K562 (cell line): ENCODE measurements around the gene KCNH2. TPM values are rescaled to one million over a fixed set of nuclear protein-coding genes. Genes with fewer than 3 reads are reported as not detected.

Experiments used
- ATAC-seq: fragments of 200-7000 bp; cut with Tn5 transposase; 3 replicates; pipeline ENCODE4 v1.9.1; 2020; ENCODE audit warnings: moderate library complexity
- BruUV-seq: library from RNA; stranded (reverse); fragments of 400-500 nt; replicated peaks from 2 replicates; lab custom pipeline; 2021; lab: Mats Ljungman, UMichigan
- CTCF ChIA-PET: fragments of 300-600 bp; formaldehyde crosslinking; extraction: SDS; loops from one replicate; lab custom pipeline; 2021; ENCODE audit warnings: low intra/inter-chr PET ratio; lab: Yijun Ruan, JAX
- POLR2A ChIA-PET: fragments of 300-600, 350-650 bp; sonication (Branson Sonifier 250); formaldehyde crosslinking; extraction: SDS; loops from one replicate; lab custom pipeline; 2021; ENCODE audit warnings: antibody characterized with exemption, inconsistent platforms; lab: Yijun Ruan, JAX
- DNase-seq, 4 experiments: peaks; one replicate each; pipeline versions ENCODE4 v3.0.0 to v3.0.0-alpha.2; 2011 to 2018; ENCODE audit warnings: low spot score in 3 of 4, mixed read lengths in 3 of 4; ENCODE audit errors: extremely low read depth in 1 of 4
- FAIRE-seq: peaks from 2 replicates; lab custom pipeline; 2011; peaks lifted over from hg19 to GRCh38; lab: Jason Lieb, UNC
- H2AFZ ChIP-seq: 2 replicates; pipeline ENCODE4 v1.6.0; 2011; ENCODE audit warnings: low read depth, low read length, control low read depth, inconsistent platforms
- H3K27ac ChIP-seq: fragments of 200-600 bp; 3 replicates; pipeline ENCODE4 v1.8.0; 2011; ENCODE audit warnings: low read depth, mild to moderate bottlenecking, control low read depth, inconsistent platforms, low read length, moderate library complexity, mixed read lengths; ENCODE audit errors: extremely low read depth
- H3K27me3 ChIP-seq, 2 experiments: fragments of 300-600 bp in 1 of 2; 2 replicates in 1 of 2; 3 replicates in 1 of 2; pipeline versions ENCODE4 v1.6.0 to v1.8.0; 2011; ENCODE audit warnings: inconsistent platforms in 2 of 2, low read length in 2 of 2, mild to moderate bottlenecking in 1 of 2, mixed read lengths in 1 of 2, moderate library complexity in 1 of 2; ENCODE audit not compliant: control insufficient read depth in 2 of 2, insufficient read depth in 2 of 2
- H3K36me3 ChIP-seq: fragments of 300-600 bp; 3 replicates; pipeline ENCODE4 v1.8.0; 2011; ENCODE audit warnings: mild to moderate bottlenecking, low read length, inconsistent platforms; ENCODE audit not compliant: control insufficient read depth, insufficient read depth
- H3K4me1 ChIP-seq, 2 experiments: fragments of 200-600 bp in 1 of 2; replicated peaks in 1 of 2; 2 replicates in 1 of 2; 3 replicates in 1 of 2; pipeline versions ENCODE4 v1.5.1 to v1.8.0; 2011; ENCODE audit warnings: inconsistent platforms in 2 of 2, low read length in 2 of 2, mild to moderate bottlenecking in 1 of 2, mixed read lengths in 1 of 2, moderate library complexity in 1 of 2; ENCODE audit not compliant: control insufficient read depth in 2 of 2, insufficient read depth in 2 of 2
- H3K4me2 ChIP-seq: 2 replicates; pipeline ENCODE4 v1.6.1; 2011; ENCODE audit warnings: low read length, control low read depth, inconsistent platforms, mixed read lengths; ENCODE audit not compliant: insufficient read depth
- H3K4me3 ChIP-seq: fragments of 200-600 bp; sonication (generic), shearing (Covaris generic); 2 replicates; pipeline ENCODE4 v1.5.1; 2016; ENCODE audit warnings: control low read depth, inconsistent platforms
- H3K79me2 ChIP-seq: fragments of 200-600 bp; 3 replicates; pipeline ENCODE4 v1.8.0; 2011; ENCODE audit warnings: low read length, inconsistent platforms; ENCODE audit not compliant: control insufficient read depth, insufficient read depth
- H3K9ac ChIP-seq, 2 experiments: 2 replicates each; pipeline versions ENCODE4 v1.6.0 to v1.6.1; 2011; ENCODE audit warnings: low read depth in 2 of 2, low read length in 2 of 2, control low read depth in 1 of 2, inconsistent platforms in 1 of 2, mild to moderate bottlenecking in 1 of 2, mixed read lengths in 1 of 2; ENCODE audit not compliant: insufficient read depth in 1 of 2
- H3K9me1 ChIP-seq: one replicate; pipeline ENCODE4 v1.6.0; 2011; ENCODE audit warnings: inconsistent platforms, mild to moderate bottlenecking, low read length, moderate library complexity; ENCODE audit not compliant: control insufficient read depth, insufficient read depth
- H3K9me3 ChIP-seq: replicated peaks from 2 replicates; pipeline ENCODE4 v1.5.1; 2011; ENCODE audit warnings: low read depth, low read length, inconsistent platforms; ENCODE audit not compliant: control insufficient read depth, insufficient read depth
- H4K20me1 ChIP-seq: replicated peaks from 2 replicates; pipeline ENCODE4 v1.6.1; 2011; ENCODE audit warnings: low read length, inconsistent platforms, mixed read lengths; ENCODE audit not compliant: control insufficient read depth, insufficient read depth
- ARID2 ChIP-seq: fragments of 450-650 bp; IDR thresholded peaks from 2 replicates; pipeline ENCODE4 v1.6.1; 2017; ENCODE audit warnings: antibody characterized with exemption, mild to moderate bottlenecking
- CREBBP ChIP-seq: IDR thresholded peaks from one replicate; pipeline ENCODE4 v1.6.1; 2012; ENCODE audit warnings: low read depth, mild to moderate bottlenecking, control low read depth, inconsistent platforms, low read length
- CTBP1 ChIP-seq: fragments of 450-650 bp; IDR thresholded peaks from 2 replicates; pipeline ENCODE4 v1.6.1; 2016; ENCODE audit warnings: borderline replicate concordance
- E2F3 ChIP-seq: fragments of 250-450 bp; sonication (Bioruptor Pico); IDR thresholded peaks from 2 replicates; pipeline ENCODE4 v1.4.0; 2020; ENCODE audit warnings: mild to moderate bottlenecking
- EGR1 ChIP-seq: fragments of 450-650 bp; conservative IDR thresholded peaks from 2 replicates; pipeline ENCODE4 v1.6.1; 2017; ENCODE audit warnings: mild to moderate bottlenecking
- HCFC1 ChIP-seq: IDR thresholded peaks from 2 replicates; pipeline ENCODE4 v1.6.1; 2012; ENCODE audit warnings: low read depth, low read length, improper control_type of control experiment
- KDM4B ChIP-seq, 2 experiments: fragments of 450-650 bp in 1 of 2; sonication (generic) in 1 of 2; IDR thresholded peaks; 2 replicates each; pipeline ENCODE4 v1.6.1; 2016 to 2017; ENCODE audit warnings: borderline replicate concordance in 2 of 2, antibody characterized with exemption in 1 of 2, low read depth in 1 of 2, mild to moderate bottlenecking in 1 of 2
- KLF16 ChIP-seq: IDR thresholded peaks from 2 replicates; pipeline ENCODE4 v1.6.1; 2016; ENCODE audit warnings: antibody characterized with exemption
- MAZ ChIP-seq, 2 experiments: fragments of 450-650 bp in 1 of 2; sonication (generic) in 1 of 2; formaldehyde crosslinking; IDR thresholded peaks in 1 of 2; conservative IDR thresholded peaks in 1 of 2; 2 replicates each; pipeline versions ENCODE4 v1.4.0 to v1.5.0; 2020; ENCODE audit warnings: mild to moderate bottlenecking in 1 of 2, missing genetic modification reagents in 1 of 2
- MCM7 ChIP-seq, 2 experiments: fragments of 450-650 bp; IDR thresholded peaks; 2 replicates each; pipeline ENCODE4 v1.6.1; 2016 to 2018
- SIX5 ChIP-seq, 2 experiments: IDR thresholded peaks; 2 replicates each; pipeline ENCODE4 v1.6.1; 2011; ENCODE audit warnings: low read length in 2 of 2, borderline replicate concordance in 1 of 2, low read depth in 1 of 2, mild to moderate bottlenecking in 1 of 2, moderate library complexity in 1 of 2; ENCODE audit not compliant: insufficient read depth in 1 of 2
- SPI1 ChIP-seq: IDR thresholded peaks from 2 replicates; pipeline ENCODE4 v1.6.1; 2011; ENCODE audit warnings: low read depth, low read length, control low read depth, borderline replicate concordance
- UBTF ChIP-seq, 2 experiments: IDR thresholded peaks; 2 replicates each; pipeline ENCODE4 v1.6.1; 2012; ENCODE audit warnings: improper control_type of control experiment in 2 of 2, low read depth in 2 of 2, low read length in 2 of 2, borderline replicate concordance in 1 of 2
- ZNF518B ChIP-seq: fragments of 250-450 bp; sonication (Bioruptor Pico); IDR thresholded peaks from 2 replicates; pipeline ENCODE4 v1.5.0; 2021; ENCODE audit warnings: mild to moderate bottlenecking, moderate library complexity
- WGBS: fragments of 100-300 bp; shearing (Covaris generic); methylation state at CpG from one replicate; pipeline ENCODE4 v1.1.6; 2016; ENCODE audit warnings: low coverage, mixed read lengths; ENCODE audit not compliant: insufficient coverage; ENCODE audit errors: missing lambda C conversion rate; 5-methylcytosine and 5-hydroxymethylcytosine counted together
- in situ Hi-C: fragments of 300-500 bp; cut with MboI; formaldehyde crosslinking; loops from 4 replicates; pipeline ENCODE4 v1.15.0; 2018; ENCODE audit warnings: inconsistent platforms, mixed read lengths
- intact Hi-C: fragments of 100-400 bp; cut with micrococcal nuclease; formaldehyde crosslinking; loops from 2 replicates; pipeline ENCODE4 v1.14.2; 2022
- polyA plus RNA-seq, 8 experiments: library from polyadenylated mRNA; depleted of rRNA in 4 of 8; stranded (reverse) in 5 of 8; unstranded in 3 of 8; fragments of >200 nt; fragmentation: Nextera tagmentation in 2 of 8; fragmentation: Illumina TruSeq in 1 of 8; extraction: Ambion mirVana in 2 of 8; extraction: Trizol in 1 of 8; gene quantifications; 2 replicates each; pipeline versions ENCODE4 v1.2.1 to v1.2.3, GENCODE V29; 2011 to 2014; ENCODE audit warnings: inconsistent platforms in 1 of 8, missing spikeins in 1 of 8
- total RNA-seq, 7 experiments: library from RNA; depleted of rRNA in 6 of 7; stranded (reverse); fragments of >200 nt in 6 of 7; fragmentation: Illumina TruSeq in 2 of 7; extraction: Trizol in 2 of 7; gene quantifications; 2 replicates each; pipeline versions ENCODE4 v1.2.1 to v1.2.3, GENCODE V29; 2011 to 2021; ENCODE audit warnings: low replicate concordance in 1 of 7

The KCNH2 gene
- total and polyA plus RNA-seq, 9 of the 15 experiments (the other 6 are each of a cell fraction or from before 2014, with no cell fraction given), result 18.1 to 368 (median 218) TPM

- in situ Hi-C loops (loop anchor here (5.0 kb wide), 2 partner anchors 91 to 201 kb away; no protein-coding TSS in a partner anchor), intact Hi-C loops (loop anchor here (1.0 to 5.0 kb wide), 3 partner anchors 112 to 210 kb away; partner anchors contain the start of gene GBX1)
- H3K9me3 ChIP-seq, result no peaks in the 10 kb centered on the region; the same call in 1 of the 2 replicates
- no peak overlapping the region for H3K4me3 ChIP-seq
- ChIA-PET POLR2A (no interaction called here), CTCF (interaction anchor here (0.6 to 2.8 kb wide), 15 partner anchors 8 to 250 kb away, joined by 3 to 36 read pairs (median 5); no protein-coding TSS in a partner anchor)
- WGBS, result 22% methylated on average over 25 of the region's 31 CpGs
- no peak overlapping the region for H3K27ac ChIP-seq
- DNase-seq (peak; percentile 89 to 92 (median 91)), ATAC-seq (peak; percentile 82), FAIRE-seq (peak; percentile 82)
- no peaks in the 10 kb centered on the region for H3K27me3 ChIP-seq
- no peaks in the 10 kb centered on the region for H4K20me1 ChIP-seq
- BruUV-seq, result no TSS peak
- H3K9me1 ChIP-seq, result peaks cover 3% of the 10 kb centered on the region
- H3K79me2 ChIP-seq, result no peaks in the 10 kb centered on the region
- H3K4me1 ChIP-seq, result peaks cover 26 to 36% of the 10 kb centered on the region in 2 experiments
- no peaks in the 10 kb centered on the region for H3K36me3 ChIP-seq
- peak overlapping the region; percentile 64 for H3K4me2 ChIP-seq
- H2AFZ ChIP-seq, result peak overlapping the region; percentile 83
- peak overlapping the region in 1 of 2 experiments; percentile 72; a peak in 2 of 4 replicates for H3K9ac ChIP-seq
- TF ChIP-seq HCFC1 (peak; percentile 28; the same call in 1 of the 2 replicates), CTBP1 (peak; percentile 70; the same call in 1 of the 2 replicates), KLF16 (peak; percentile 63), SIX5 (IDR thresholded peaks at IDR 0.05; ENCODE audit: borderline replicate concordance in 1 of 2, insufficient read depth in 1 of 2, low read depth in 1 of 2, low read length in 2 of 2) (no peak), UBTF (IDR thresholded peaks at IDR 0.05; ENCODE audit: borderline replicate concordance in 1 of 2, low read depth in 2 of 2, low read length in 2 of 2) (0 out of 4 replicates have a peak, but pooled peaks of 1 of the 2 experiments have one; percentile 32), EGR1 (peak; percentile 42; the same call in 1 of the 2 replicates), KDM4B (IDR thresholded peaks at IDR 0.05; ENCODE audit: borderline replicate concordance in 2 of 2, low read depth in 1 of 2) (0 out of 4 replicates have a peak, but pooled peaks of 1 of the 2 experiments have one; percentile 21), ZNF518B (CRISPR knock-in tag) (no peak), MAZ (CRISPR knock-in tag; conservative IDR thresholded peaks at IDR 0.05 in 1 of 2, IDR thresholded peaks at IDR 0.05 in 1 of 2) (peak; percentile 83 to 95), E2F3 (CRISPR knock-in tag) (no peak), SPI1 (no peak), CREBBP (no peak), MCM7 (IDR thresholded peaks at IDR 0.05) (no peak), ARID2 (peak; percentile 93)
Measured at GRCh38 chr7:150988230-150989226, 10.4 kb upstream of the KCNH2 start.
